K562 (cell line): ENCODE results near the gene TMEM164.
"Not testable (repeated sequence)": the region's sequence is repeated elsewhere in the genome, so short reads cannot be mapped to it uniquely, and the experiment has no call there.

Experiments used
- CBX5 ChIP-seq: IDR thresholded peaks from 2 replicates; pipeline ENCODE4 v1.6.1; 2014; ENCODE audit warnings: low read depth, borderline replicate concordance
- CREB5 ChIP-seq: fragments of 250-450 bp; sonication (Bioruptor Pico); IDR thresholded peaks from 2 replicates; pipeline ENCODE4 v1.5.0; 2020; ENCODE audit warnings: mild to moderate bottlenecking
- E2F1 ChIP-seq: sonication (generic); formaldehyde crosslinking; IDR thresholded peaks from 2 replicates; pipeline ENCODE4 v1.8.1; 2023; ENCODE audit warnings: mild to moderate bottlenecking, missing genetic modification reagents, moderate library complexity
- E2F5 ChIP-seq: sonication (generic); formaldehyde crosslinking; IDR thresholded peaks from 2 replicates; pipeline ENCODE4 v1.8.0; 2022; ENCODE audit warnings: mild to moderate bottlenecking, missing genetic modification reagents
- GABPA ChIP-seq: fragments of 200-800 bp; sonication (Bioruptor generic); conservative IDR thresholded peaks from 2 replicates; pipeline ENCODE4 v1.6.1; 2016; ENCODE audit warnings: low read depth, missing genetic modification characterization, missing compliant biosample characterization
- KLF16 ChIP-seq: IDR thresholded peaks from 2 replicates; pipeline ENCODE4 v1.6.1; 2016; ENCODE audit warnings: antibody characterized with exemption
- MAX ChIP-seq: sonication (generic); formaldehyde crosslinking; IDR thresholded peaks from 2 replicates; pipeline ENCODE4 v1.9.0; 2022; ENCODE audit warnings: mild to moderate bottlenecking, missing genetic modification reagents
- MTA3 ChIP-seq: fragments of 450-650 bp; formaldehyde crosslinking; IDR thresholded peaks from 2 replicates; pipeline ENCODE4 v1.6.1; 2017; ENCODE audit warnings: mild to moderate bottlenecking, borderline replicate concordance
- NFATC3 ChIP-seq: fragments of 450-650 bp; IDR thresholded peaks from 2 replicates; pipeline ENCODE4 v1.6.1; 2017; ENCODE audit warnings: mild to moderate bottlenecking
- NR2F6 ChIP-seq: fragments of 450-650 bp; formaldehyde crosslinking; IDR thresholded peaks from 2 replicates; pipeline ENCODE4 v1.4.0; 2020; ENCODE audit warnings: mild to moderate bottlenecking
- TCF7L2 ChIP-seq: fragments of 150-350 bp; IDR thresholded peaks from 2 replicates; pipeline ENCODE4 v1.6.1; 2016; ENCODE audit warnings: low read depth, mild to moderate bottlenecking, low read length, moderate library complexity
- ZFX ChIP-seq: sonication (generic); formaldehyde crosslinking; IDR thresholded peaks from 2 replicates; pipeline ENCODE4 v1.8.0; 2022; ENCODE audit warnings: mild to moderate bottlenecking, missing genetic modification reagents, moderate library complexity
- ZNF445 ChIP-seq: fragments of 250-450 bp; sonication (Bioruptor Pico); IDR thresholded peaks from 2 replicates; pipeline ENCODE4 v1.4.0; 2020; ENCODE audit warnings: low read depth, mild to moderate bottlenecking, moderate library complexity

- TF ChIP-seq E2F5 (CRISPR knock-in tag); CBX5; KLF16; TCF7L2; CREB5; MTA3; NFATC3; GABPA (tag); NR2F6; ZNF445; MAX; E2F1 (CRISPR knock-in tag); ZFX (CRISPR knock-in tag): not testable (repeated sequence)
Measured at GRCh38 chrX:109970841-109971240, 32.1 kb upstream of the TMEM164 start.
